Kidney tubule cell (primary cell): ENCODE results near the gene NOM1.

Source experiments
- DNase-seq: peaks from one replicate; pipeline ENCODE4 v3.0.0-alpha.2; 2018; ENCODE audit warnings: low spot score

Gene NOM1

GRCh38 chr7:157005456-157006204 is 56.1 kb downstream of the NOM1 start:
- DNase-seq: no peak

GRCh38 chr7:157006205-157006747 is 56.8 kb downstream of the NOM1 start:
- DNase-seq: no peak

GRCh38 chr7:157006829-157007469 is 57.4 kb downstream of the NOM1 start:
- DNase-seq: no peak

DNA sequence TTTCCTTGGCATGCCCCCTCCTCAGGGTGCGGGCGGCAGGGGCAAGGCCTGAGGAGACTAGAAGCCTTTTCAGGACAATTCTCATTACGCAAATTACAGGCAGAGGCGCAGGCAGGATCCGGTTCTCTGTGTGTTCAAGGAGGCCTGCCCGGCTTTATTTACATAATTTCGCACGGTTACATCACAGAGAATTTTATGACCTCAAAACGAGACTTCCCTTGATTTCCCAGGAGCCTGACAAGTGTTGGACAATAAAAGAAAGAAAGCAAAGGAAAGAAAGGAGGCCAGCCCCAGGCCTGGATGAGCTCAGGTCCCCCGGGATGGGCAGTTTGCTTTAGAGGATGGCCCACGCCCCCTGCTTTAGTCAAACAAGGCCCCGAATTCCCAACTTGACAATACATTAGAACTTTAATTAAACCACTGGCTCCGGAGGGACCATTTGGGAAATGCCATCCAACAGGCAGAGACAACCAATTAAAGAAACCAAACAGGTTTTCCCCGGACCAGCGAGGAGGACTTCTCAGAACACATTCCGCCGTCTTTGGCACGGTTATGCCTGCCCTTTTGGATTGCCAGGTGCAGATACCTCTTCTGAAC is 58.1 kb downstream of the NOM1 start:
- no peak for DNase-seq

GRCh38 chr7:157008206-157009169 is 59.0 kb downstream of the NOM1 start:
- DNase-seq: no peak

- peak; percentile 84 for DNase-seq
Observed at GRCh38 chr7:157009170-157009777, 59.8 kb downstream of the NOM1 start.

GRCh38 chr7:157009778-157010587 is 60.5 kb downstream of the NOM1 start:
- peak; percentile 25 for DNase-seq

DNA sequence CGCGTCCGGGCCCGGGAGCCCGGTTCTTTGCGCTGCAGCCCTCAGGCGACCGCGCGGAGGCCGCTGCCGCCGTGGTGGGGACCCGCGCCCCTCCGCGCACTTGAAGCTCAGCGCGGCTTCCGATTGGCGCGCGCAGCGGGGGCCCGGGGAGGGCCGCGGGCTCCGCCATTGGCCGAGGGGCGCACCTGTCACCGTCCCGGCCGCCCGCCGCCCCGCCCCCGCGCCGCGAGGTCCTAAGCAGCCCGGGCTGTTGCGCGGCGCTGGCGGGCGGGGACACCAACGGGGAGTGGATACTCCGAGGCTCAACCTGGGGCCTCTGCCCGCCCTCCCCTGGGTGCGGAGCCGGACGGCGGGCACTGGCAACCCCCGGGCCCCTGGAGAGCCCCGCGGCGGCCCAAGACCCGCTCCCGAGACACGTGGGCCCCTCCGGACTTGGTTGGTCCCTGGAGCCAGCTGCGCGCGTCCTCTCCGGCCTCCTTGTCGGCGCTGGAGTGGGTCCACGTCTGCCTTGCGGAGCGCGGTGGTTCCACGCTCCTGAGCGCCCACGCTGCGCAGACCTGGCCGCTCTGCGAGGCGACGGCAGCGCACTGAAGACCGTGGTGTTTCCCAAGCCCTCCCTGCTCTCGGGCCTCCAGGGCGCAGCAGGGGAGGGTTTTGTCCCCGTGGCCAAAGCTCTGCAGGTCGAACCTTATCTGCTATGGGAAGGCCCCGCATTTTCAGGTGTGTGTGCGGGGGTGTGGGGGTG is 61.2 kb downstream of the NOM1 start, which contains the start of gene MNX1:
MNX1 (minus strand) TSS at position 76 of the 745 bp plus-strand sequence. CDS start 313 bp downstream, outside the sequence.
- peak; percentile 85 for DNase-seq

DNA sequence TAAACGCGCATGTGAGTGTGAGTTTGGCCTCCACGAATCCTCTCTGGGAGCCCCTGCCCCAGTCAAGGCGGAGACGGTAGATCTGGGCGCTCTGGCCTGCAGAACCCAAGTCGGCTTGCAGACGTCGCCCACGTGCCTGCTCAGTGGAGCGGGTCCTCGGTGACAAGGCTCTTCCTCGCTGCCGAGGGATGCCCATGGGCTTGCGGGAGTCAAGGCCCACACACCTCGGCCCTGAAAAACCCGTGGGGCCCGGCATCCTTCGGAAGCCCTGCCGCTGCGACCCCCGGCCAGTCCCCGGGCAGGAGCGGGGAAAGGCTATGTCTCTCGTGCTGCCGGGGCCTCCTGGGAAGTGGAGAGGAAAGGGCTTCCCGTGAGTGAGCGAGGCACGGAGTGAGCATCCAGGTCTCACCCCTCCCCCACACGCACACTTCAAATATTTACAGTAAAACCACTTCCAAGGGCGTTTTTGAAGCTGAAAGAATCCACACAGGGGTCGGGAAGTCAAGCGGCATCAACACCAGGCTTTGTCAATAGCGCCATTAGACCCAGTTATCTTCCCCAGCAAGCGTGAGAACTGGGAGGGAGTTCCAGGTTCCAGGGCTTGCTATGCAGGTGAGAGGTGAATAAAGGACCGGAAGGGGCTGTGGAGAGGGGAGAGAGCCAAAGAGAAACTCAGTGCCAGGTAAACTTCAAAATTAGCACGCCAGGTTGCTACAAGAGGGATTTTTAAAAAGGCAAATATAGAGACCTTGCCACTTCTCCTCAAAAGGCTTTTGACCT is 62.0 kb downstream of the NOM1 start:
- no peak for DNase-seq

- no peak for DNase-seq
Observed at GRCh38 chr7:157012113-157012547, 62.6 kb downstream of the NOM1 start.

GRCh38 chr7:157013101-157013500 is 63.6 kb downstream of the NOM1 start:
- no peak for DNase-seq

DNA sequence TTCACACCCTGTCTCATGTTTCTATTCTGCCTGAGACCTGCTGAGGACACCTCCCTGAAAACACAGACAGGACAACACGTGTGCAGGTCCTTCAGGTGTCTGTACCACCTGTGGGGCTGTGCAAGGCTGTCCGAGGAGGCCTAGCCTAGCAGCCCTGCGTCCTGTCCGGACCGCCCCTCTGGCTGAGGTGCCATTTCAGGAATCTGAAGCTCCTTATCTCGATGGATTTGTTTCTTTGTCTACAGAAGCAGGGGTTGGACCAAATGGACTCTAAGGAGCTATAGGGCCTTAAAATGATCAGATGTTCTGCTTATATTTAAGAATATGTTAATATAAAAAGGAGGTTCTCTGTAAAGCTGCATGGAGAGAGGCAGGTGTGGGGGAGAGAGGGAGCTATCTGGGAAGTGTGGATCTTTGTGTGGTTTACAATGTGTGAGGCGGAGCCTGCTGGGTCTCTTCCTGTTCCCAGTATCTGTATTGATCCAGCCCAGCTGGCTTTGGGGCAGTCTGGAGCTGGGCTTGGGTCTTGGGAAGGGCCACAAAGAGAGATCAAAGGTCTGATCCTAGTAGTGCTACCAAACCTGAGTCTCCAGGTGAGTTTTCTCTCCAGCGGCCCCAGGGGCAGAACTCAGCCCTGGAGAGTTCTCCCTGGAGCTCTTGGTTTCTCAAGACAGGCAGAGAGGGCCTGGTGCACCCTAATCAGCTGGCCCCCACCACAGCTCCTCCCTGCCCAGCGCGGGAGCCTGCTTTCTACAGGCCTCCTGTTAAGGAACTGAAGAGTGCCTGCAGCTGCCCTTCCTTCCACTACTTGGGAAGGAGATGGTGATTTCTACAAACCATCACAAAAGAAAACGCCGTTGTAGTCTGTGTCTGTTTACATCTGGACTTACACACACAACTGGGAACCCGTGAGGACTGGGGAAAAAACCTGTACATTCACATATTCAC is 64.4 kb downstream of the NOM1 start:
- DNase-seq: no peak

GRCh38 chr7:157014635-157015555 is 65.4 kb downstream of the NOM1 start:
- DNase-seq: no peak

DNA sequence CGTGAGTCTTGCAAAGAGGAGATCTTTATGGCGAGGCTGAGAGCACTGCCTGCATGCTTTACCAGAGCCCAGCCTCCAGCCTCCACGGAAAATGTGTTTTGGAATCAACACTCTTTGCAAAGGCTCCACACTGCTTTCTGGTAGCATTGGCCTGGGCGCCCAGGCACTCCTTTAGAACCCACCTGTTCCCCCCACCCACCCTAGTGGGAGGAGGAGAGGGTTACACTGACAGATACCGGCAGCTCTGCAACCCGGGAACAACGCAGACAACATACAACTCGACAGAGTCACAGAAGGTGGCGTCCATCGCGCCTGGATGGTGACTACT is 66.5 kb downstream of the NOM1 start:
- DNase-seq: no peak

DNA sequence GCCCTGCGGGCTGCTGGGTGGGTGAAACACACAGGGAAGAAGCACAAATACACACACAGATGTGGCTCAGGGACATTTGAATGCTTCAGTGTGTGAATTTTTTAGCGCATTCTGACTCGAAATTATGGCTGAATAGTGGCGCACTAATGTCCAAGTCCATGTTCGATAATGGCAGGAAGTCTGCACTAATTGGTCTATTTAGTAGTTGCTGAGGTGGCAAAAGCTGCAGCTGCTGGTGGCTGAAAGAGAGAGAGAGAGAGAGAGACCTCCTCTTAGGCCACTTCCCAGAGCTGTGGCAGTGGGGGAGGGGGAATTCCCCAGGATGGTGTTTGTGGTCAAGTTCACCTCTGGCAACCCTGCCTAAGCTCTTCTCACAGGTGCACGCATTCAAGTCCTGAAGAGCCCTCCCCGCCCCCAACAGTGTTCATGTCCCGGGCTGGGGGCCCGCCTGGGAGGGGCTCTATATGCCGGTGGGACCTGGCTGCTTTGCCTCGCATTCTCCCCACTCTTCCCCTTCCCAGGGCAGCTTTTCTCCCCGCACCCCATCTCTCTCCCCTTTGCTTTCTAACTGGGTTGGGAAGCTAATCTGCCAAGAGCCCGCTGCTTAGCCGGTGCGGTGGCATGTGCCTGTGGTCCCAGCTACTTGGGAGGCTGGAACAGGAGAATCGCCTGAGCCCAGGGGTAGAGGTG is 67.0 kb downstream of the NOM1 start:
- DNase-seq: peak; percentile 49

- no peak for DNase-seq
Observed at GRCh38 chr7:157017149-157017548, 67.6 kb downstream of the NOM1 start.
